Tibial nerve (tissue), 4 donors: ENCODE data around the gene PUSL1.

Experiments
- EP300 ChIP-seq, 2 donors: sonication (generic); formaldehyde crosslinking; IDR thresholded peaks; one replicate each; pipeline ENCODE4 v1.6.1; 2017; ENCODE audit warnings: antibody characterized with exemption in 2 of 2, mild to moderate bottlenecking in 1 of 2
- POLR2A ChIP-seq, 2 donors: fragments of 450-650 bp; IDR thresholded peaks; one replicate each; pipeline ENCODE4 v1.6.1; 2017; ENCODE audit warnings: antibody characterized with exemption in 2 of 2, mild to moderate bottlenecking in 2 of 2, moderate library complexity in 2 of 2
- TF ChIP-seq, protein P1 (sequence below), 5 experiments: fragments of 200-600 bp in 3 of 5; fragments of 450-650 bp in 2 of 5; sonication (generic) in 3 of 5; IDR thresholded peaks; one replicate each; pipeline ENCODE4 v1.5.1; 2016 to 2019; ENCODE audit warnings: antibody characterized with exemption in 5 of 5, mild to moderate bottlenecking in 3 of 5, moderate library complexity in 2 of 5

DNA sequence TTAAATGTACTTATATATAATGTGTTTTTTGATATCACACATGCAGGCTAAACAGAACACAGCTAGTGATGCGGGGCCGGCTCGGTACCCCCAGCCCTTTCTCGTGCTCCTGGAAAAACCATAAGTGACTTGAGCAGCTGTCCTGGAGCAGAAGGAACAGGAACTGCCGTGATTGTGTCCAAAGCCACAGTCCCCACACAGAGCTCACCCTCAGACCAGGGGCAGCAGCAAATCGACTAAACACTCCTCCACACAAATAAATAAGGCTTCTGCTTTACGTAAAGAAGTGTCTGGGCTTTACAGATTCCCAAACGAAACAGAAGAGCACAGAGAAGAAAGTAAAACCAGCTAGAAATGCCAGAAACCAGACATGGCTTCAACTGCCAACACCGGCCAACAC, 44.4 kb upstream of the PUSL1 start:
- TF ChIP-seq, protein P1, sequence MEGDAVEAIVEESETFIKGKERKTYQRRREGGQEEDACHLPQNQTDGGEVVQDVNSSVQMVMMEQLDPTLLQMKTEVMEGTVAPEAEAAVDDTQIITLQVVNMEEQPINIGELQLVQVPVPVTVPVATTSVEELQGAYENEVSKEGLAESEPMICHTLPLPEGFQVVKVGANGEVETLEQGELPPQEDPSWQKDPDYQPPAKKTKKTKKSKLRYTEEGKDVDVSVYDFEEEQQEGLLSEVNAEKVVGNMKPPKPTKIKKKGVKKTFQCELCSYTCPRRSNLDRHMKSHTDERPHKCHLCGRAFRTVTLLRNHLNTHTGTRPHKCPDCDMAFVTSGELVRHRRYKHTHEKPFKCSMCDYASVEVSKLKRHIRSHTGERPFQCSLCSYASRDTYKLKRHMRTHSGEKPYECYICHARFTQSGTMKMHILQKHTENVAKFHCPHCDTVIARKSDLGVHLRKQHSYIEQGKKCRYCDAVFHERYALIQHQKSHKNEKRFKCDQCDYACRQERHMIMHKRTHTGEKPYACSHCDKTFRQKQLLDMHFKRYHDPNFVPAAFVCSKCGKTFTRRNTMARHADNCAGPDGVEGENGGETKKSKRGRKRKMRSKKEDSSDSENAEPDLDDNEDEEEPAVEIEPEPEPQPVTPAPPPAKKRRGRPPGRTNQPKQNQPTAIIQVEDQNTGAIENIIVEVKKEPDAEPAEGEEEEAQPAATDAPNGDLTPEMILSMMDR (IDR thresholded peaks at IDR 0.05) = no peak
- TF ChIP-seq EP300 (IDR thresholded peaks at IDR 0.05) = no peak
- no peak for TF ChIP-seq POLR2A (IDR thresholded peaks at IDR 0.05)
